SH-SY5Y (cell line): Measurements from ENCODE around the gene GPR87.

Experiments
- GATA2 ChIP-seq: IDR thresholded peaks from 2 replicates; pipeline ENCODE4 v1.6.1; 2011; ENCODE audit warnings: mild to moderate bottlenecking, low read depth, low read length
- GATA3 ChIP-seq: IDR thresholded peaks from 2 replicates; pipeline ENCODE4 v1.6.1; 2011; ENCODE audit warnings: low read depth, mild to moderate bottlenecking, low read length, moderate library complexity

- no peak for TF ChIP-seq GATA2
- no peak for TF ChIP-seq GATA3
These were observed 11.1 kb upstream of the GPR87 start for GRCh38 chr3:151327571-151328198.
